HCT116 (cell line): ENCODE data around the gene SERPINE3.

Experiments used
- CEBPB ChIP-seq: IDR thresholded peaks from 2 replicates; pipeline ENCODE4 v1.6.1; 2012; ENCODE audit warnings: low read depth
- POLR2AphosphoS5 ChIP-seq: IDR thresholded peaks from 2 replicates; pipeline ENCODE4 v1.6.1; 2011; ENCODE audit warnings: mild to moderate bottlenecking, low read depth, low read length, moderate library complexity
- SIN3A ChIP-seq: IDR thresholded peaks from 2 replicates; pipeline ENCODE4 v1.6.1; 2012; ENCODE audit warnings: low read depth
- TCF7L2 ChIP-seq: IDR thresholded peaks from 2 replicates; pipeline ENCODE4 v1.7.0; 2011; ENCODE audit warnings: borderline replicate concordance, inconsistent platforms; ENCODE audit not compliant: insufficient read depth, insufficient read length; ENCODE audit errors: extremely low read depth
- ZFX ChIP-seq: fragments of 450-650 bp; IDR thresholded peaks from 2 replicates; pipeline ENCODE4 v1.6.1; 2017
- TF ChIP-seq, protein P1 (sequence below), 3 experiments: fragments of 200-600 bp in 1 of 3; sonication (generic) in 1 of 3; IDR thresholded peaks in 2 of 3; conservative IDR thresholded peaks in 1 of 3; 2 replicates each; pipeline ENCODE4 v1.5.1; 2012 to 2017; ENCODE audit warnings: low read depth in 2 of 3, low read length in 2 of 3, antibody characterized with exemption in 1 of 3, borderline replicate concordance in 1 of 3, control low read depth in 1 of 3, mild to moderate bottlenecking in 1 of 3, mixed read lengths in 1 of 3, mixed run types in 1 of 3, moderate library complexity in 1 of 3; ENCODE audit not compliant: insufficient read depth in 1 of 3
- TF ChIP-seq, protein P2 (sequence below): IDR thresholded peaks from 2 replicates; pipeline ENCODE4 v1.6.1; 2012; ENCODE audit warnings: low read depth

DNA sequence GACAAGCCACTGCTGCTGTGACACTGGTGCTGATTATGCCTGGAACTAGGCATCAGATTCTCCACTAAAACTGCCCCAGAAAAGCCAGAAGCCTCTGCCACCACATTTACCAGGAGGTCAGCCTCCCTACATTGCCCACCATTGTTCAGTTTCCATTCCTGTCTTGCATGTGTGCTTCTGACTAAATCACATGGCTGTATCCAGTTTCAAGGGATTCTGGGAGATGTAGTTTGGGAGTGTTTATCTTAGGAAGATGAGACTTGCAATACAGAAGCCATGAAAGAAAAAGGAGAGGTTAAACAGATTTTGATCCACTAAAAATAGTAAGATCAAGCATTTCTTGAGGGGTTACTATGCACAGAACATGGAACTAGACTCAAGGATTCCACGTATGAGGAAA lies 40.7 kb upstream of the SERPINE3 start:
- TF ChIP-seq, protein P1, sequence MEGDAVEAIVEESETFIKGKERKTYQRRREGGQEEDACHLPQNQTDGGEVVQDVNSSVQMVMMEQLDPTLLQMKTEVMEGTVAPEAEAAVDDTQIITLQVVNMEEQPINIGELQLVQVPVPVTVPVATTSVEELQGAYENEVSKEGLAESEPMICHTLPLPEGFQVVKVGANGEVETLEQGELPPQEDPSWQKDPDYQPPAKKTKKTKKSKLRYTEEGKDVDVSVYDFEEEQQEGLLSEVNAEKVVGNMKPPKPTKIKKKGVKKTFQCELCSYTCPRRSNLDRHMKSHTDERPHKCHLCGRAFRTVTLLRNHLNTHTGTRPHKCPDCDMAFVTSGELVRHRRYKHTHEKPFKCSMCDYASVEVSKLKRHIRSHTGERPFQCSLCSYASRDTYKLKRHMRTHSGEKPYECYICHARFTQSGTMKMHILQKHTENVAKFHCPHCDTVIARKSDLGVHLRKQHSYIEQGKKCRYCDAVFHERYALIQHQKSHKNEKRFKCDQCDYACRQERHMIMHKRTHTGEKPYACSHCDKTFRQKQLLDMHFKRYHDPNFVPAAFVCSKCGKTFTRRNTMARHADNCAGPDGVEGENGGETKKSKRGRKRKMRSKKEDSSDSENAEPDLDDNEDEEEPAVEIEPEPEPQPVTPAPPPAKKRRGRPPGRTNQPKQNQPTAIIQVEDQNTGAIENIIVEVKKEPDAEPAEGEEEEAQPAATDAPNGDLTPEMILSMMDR (IDR thresholded peaks at IDR 0.05 in 2 of 3, conservative IDR thresholded peaks at IDR 0.05 in 1 of 3; ENCODE audit: borderline replicate concordance in 1 of 3, insufficient read depth in 1 of 3, low read depth in 2 of 3, low read length in 2 of 3), result no peak
- TF ChIP-seq SIN3A (no peak), CEBPB (no peak), ZFX (no peak), POLR2AphosphoS5 (no peak), TCF7L2 (no peak)
- TF ChIP-seq, protein P2, sequence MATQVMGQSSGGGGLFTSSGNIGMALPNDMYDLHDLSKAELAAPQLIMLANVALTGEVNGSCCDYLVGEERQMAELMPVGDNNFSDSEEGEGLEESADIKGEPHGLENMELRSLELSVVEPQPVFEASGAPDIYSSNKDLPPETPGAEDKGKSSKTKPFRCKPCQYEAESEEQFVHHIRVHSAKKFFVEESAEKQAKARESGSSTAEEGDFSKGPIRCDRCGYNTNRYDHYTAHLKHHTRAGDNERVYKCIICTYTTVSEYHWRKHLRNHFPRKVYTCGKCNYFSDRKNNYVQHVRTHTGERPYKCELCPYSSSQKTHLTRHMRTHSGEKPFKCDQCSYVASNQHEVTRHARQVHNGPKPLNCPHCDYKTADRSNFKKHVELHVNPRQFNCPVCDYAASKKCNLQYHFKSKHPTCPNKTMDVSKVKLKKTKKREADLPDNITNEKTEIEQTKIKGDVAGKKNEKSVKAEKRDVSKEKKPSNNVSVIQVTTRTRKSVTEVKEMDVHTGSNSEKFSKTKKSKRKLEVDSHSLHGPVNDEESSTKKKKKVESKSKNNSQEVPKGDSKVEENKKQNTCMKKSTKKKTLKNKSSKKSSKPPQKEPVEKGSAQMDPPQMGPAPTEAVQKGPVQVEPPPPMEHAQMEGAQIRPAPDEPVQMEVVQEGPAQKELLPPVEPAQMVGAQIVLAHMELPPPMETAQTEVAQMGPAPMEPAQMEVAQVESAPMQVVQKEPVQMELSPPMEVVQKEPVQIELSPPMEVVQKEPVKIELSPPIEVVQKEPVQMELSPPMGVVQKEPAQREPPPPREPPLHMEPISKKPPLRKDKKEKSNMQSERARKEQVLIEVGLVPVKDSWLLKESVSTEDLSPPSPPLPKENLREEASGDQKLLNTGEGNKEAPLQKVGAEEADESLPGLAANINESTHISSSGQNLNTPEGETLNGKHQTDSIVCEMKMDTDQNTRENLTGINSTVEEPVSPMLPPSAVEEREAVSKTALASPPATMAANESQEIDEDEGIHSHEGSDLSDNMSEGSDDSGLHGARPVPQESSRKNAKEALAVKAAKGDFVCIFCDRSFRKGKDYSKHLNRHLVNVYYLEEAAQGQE, result no peak
